ENCODE data around the gene HMGXB4. TPM values are rescaled to one million over a fixed set of nuclear protein-coding genes. Genes with fewer than 3 reads are reported as not detected.

HMGXB4 gene
- total and polyA plus RNA-seq, 2 of the 13 experiments (the other 11 are each of a cell fraction or from before 2014, with no cell fraction given) = 13.9 to 16.3 TPM

- peak; percentile 17; the same call in 1 of the 2 replicates for TF ChIP-seq ATF2 (CRISPR knock-in tag; IDR thresholded peaks at IDR 0.05)
- peak; percentile 93 for TF ChIP-seq PATZ1 (CRISPR knock-in tag; IDR thresholded peaks at IDR 0.05)
- no peak for TF ChIP-seq ZBTB26 (CRISPR knock-in tag; IDR thresholded peaks at IDR 0.05; ENCODE audit: borderline replicate concordance)
- 0 out of 2 replicates have a peak, but pooled peaks have one; percentile 37 for TF ChIP-seq HIVEP1 (CRISPR knock-in tag; IDR thresholded peaks at IDR 0.05)
- no peak for TF ChIP-seq SYNCRIP (IDR thresholded peaks at IDR 0.05; ENCODE audit: insufficient read depth, low read depth, low read length)
- no peak for TF ChIP-seq ZNF816 (CRISPR knock-in tag; IDR thresholded peaks at IDR 0.05; ENCODE audit: borderline replicate concordance)
- no peak for TF ChIP-seq DRAP1 (CRISPR knock-in tag; IDR thresholded peaks at IDR 0.05)
- peak; percentile 22 for TF ChIP-seq XRCC5 (optimal IDR thresholded peaks at IDR 0.05; ENCODE audit: low read length)
- no peak for TF ChIP-seq ZFAT (CRISPR knock-in tag; conservative IDR thresholded peaks at IDR 0.05)
- peak; percentile 61; the same call in 1 of the 2 replicates for TF ChIP-seq ZFP91 (CRISPR knock-in tag; IDR thresholded peaks at IDR 0.05; ENCODE audit: borderline replicate concordance)
- no peak for TF ChIP-seq RCOR2 (CRISPR knock-in tag; IDR thresholded peaks at IDR 0.05)
- TF ChIP-seq ZNF136 (CRISPR knock-in tag; IDR thresholded peaks at IDR 0.05; ENCODE audit: low read depth) = no peak
- no peak for TF ChIP-seq ELF1 (CRISPR knock-in tag; IDR thresholded peaks at IDR 0.05)
- peak; percentile 47; the same call in 1 of the 2 replicates for TF ChIP-seq NR2F6 (IDR thresholded peaks at IDR 0.05)
- TF ChIP-seq NR2F6 (CRISPR knock-in tag; IDR thresholded peaks at IDR 0.05) = peak; percentile 68
- no peak for TF ChIP-seq ZNF547 (CRISPR knock-in tag; IDR thresholded peaks at IDR 0.05)
- TF ChIP-seq ATF5 (CRISPR knock-in tag; IDR thresholded peaks at IDR 0.05; ENCODE audit: low read depth) = no peak
- TF ChIP-seq BRD4 (CRISPR knock-in tag; IDR thresholded peaks at IDR 0.05) = no peak
- peak; percentile 35; the same call in 1 of the 2 replicates for TF ChIP-seq MED1 (CRISPR knock-in tag; IDR thresholded peaks at IDR 0.05)
- peak; percentile 33; the same call in 1 of the 3 replicates for TF ChIP-seq MXI1 (IDR thresholded peaks at IDR 0.05; ENCODE audit: borderline replicate concordance, low read depth, low read length)
- TF ChIP-seq HDAC1 (CRISPR knock-in tag; IDR thresholded peaks at IDR 0.05) = 0 out of 2 replicates have a peak, but pooled peaks have one; percentile 23
- 0 out of 2 replicates have a peak, but pooled peaks have one; percentile 40 for TF ChIP-seq RXRB (CRISPR knock-in tag; IDR thresholded peaks at IDR 0.05; ENCODE audit: borderline replicate concordance)
These were observed 53.6 kb downstream of the HMGXB4 start (continued) for GRCh38 chr22:35310556-35311550.

All from HepG2 (cell line).